ENCODE measurements around the gene RAD51B.

RAD51B gene

GRCh38 chr14:68369281-68370056 lies 549.9 kb downstream of the RAD51B start:
- no peak for DNase-seq (ENCODE audit: low read depth)

- DNase-seq (ENCODE audit: low read depth), result no peak
These were observed 550.4 kb downstream of the RAD51B start for GRCh38 chr14:68370057-68370360.

GRCh38 chr14:68372368-68372767 lies 552.8 kb downstream of the RAD51B start:
- no peak for DNase-seq (ENCODE audit: low read depth)

- DNase-seq (ENCODE audit: low read depth), result no peak
These were observed 553.6 kb downstream of the RAD51B start for GRCh38 chr14:68373124-68373646.

- no peak for DNase-seq (ENCODE audit: low read depth)
These were observed 554.4 kb downstream of the RAD51B start for GRCh38 chr14:68373847-68374444.

- no peak for DNase-seq (ENCODE audit: low read depth)
These were observed 555.1 kb downstream of the RAD51B start for GRCh38 chr14:68374682-68375081.

- DNase-seq (ENCODE audit: low read depth), result no peak
These were observed 555.8 kb downstream of the RAD51B start for GRCh38 chr14:68375376-68375775.

GRCh38 chr14:68376067-68376779 lies 556.6 kb downstream of the RAD51B start:
- no peak for DNase-seq (ENCODE audit: low read depth)

GRCh38 chr14:68377006-68377405 lies 557.4 kb downstream of the RAD51B start:
- no peak for DNase-seq (ENCODE audit: low read depth)

GRCh38 chr14:68377459-68377858 lies 557.9 kb downstream of the RAD51B start:
- no peak for DNase-seq (ENCODE audit: low read depth)

GRCh38 chr14:68379510-68380328 lies 560.1 kb downstream of the RAD51B start:
- DNase-seq (ENCODE audit: low read depth), result no peak

- DNase-seq (ENCODE audit: low read depth), result no peak
These were observed 560.8 kb downstream of the RAD51B start for GRCh38 chr14:68380329-68380741.

GRCh38 chr14:68384335-68384734 lies 564.8 kb downstream of the RAD51B start:
- no peak for DNase-seq (ENCODE audit: low read depth)

- no peak for DNase-seq (ENCODE audit: low read depth)
These were observed 565.3 kb downstream of the RAD51B start for GRCh38 chr14:68384881-68385280.

- DNase-seq (ENCODE audit: low read depth), result no peak
These were observed 566.9 kb downstream of the RAD51B start for GRCh38 chr14:68386446-68386845.

GRCh38 chr14:68386950-68387779 lies 567.6 kb downstream of the RAD51B start:
- no peak for DNase-seq (ENCODE audit: low read depth)

- no peak for DNase-seq (ENCODE audit: low read depth)
These were observed 570.4 kb downstream of the RAD51B start for GRCh38 chr14:68389943-68390342.

GRCh38 chr14:68390741-68391140 lies 571.2 kb downstream of the RAD51B start:
- DNase-seq (ENCODE audit: low read depth), result no peak

- no peak for DNase-seq (ENCODE audit: low read depth)
These were observed 571.9 kb downstream of the RAD51B start for GRCh38 chr14:68391311-68392014.

GRCh38 chr14:68392393-68393141 lies 573.0 kb downstream of the RAD51B start:
- no peak for DNase-seq (ENCODE audit: low read depth)

Data from stimulated activated CD4-positive, alpha-beta T cell treated with anti-CD3 and anti-CD28 coated beads, Interleukin-2, amount 100 ng/mL, for 4 hours (primary cell).